GM19328 (cell line): Measurements from ENCODE around the gene PRKCE.

Experiments
- ATAC-seq: cut with Tn5 transposase; IDR thresholded peaks from one replicate; pipeline ENCODE4 v1.9.1; 2021; ENCODE audit warnings: mild to moderate bottlenecking, moderate library complexity; ENCODE audit not compliant: unreplicated experiment

Gene PRKCE

GRCh38 chr2:46126571-46126970 is 475.1 kb downstream of the PRKCE start:
- ATAC-seq: no peak

GRCh38 chr2:46127176-46127575 is 475.7 kb downstream of the PRKCE start:
- ATAC-seq: no peak

- ATAC-seq: no peak
These were observed 479.0 kb downstream of the PRKCE start for GRCh38 chr2:46130511-46130910.

- ATAC-seq: no peak
These were observed 481.5 kb downstream of the PRKCE start for GRCh38 chr2:46132996-46133395.

- no peak for ATAC-seq
These were observed 483.2 kb downstream of the PRKCE start for GRCh38 chr2:46134531-46135227.

GRCh38 chr2:46135228-46135855 is 483.9 kb downstream of the PRKCE start:
- no peak for ATAC-seq

- no peak for ATAC-seq
These were observed 484.5 kb downstream of the PRKCE start for GRCh38 chr2:46135958-46136357.

- ATAC-seq: no peak
These were observed 485.0 kb downstream of the PRKCE start for GRCh38 chr2:46136481-46136880.

- no peak for ATAC-seq
These were observed 485.5 kb downstream of the PRKCE start for GRCh38 chr2:46136953-46137352.

- ATAC-seq: no peak
These were observed 491.3 kb downstream of the PRKCE start for GRCh38 chr2:46142546-46143428.

GRCh38 chr2:46143429-46144132 is 492.1 kb downstream of the PRKCE start:
- no peak for ATAC-seq

GRCh38 chr2:46144133-46144800 is 492.8 kb downstream of the PRKCE start:
- ATAC-seq: no peak

- ATAC-seq: no peak
These were observed 493.5 kb downstream of the PRKCE start for GRCh38 chr2:46145017-46145416.

- no peak for ATAC-seq
These were observed 494.4 kb downstream of the PRKCE start for GRCh38 chr2:46145840-46146239.

- no peak for ATAC-seq
These were observed 495.5 kb downstream of the PRKCE start for GRCh38 chr2:46146866-46147502.

- no peak for ATAC-seq
These were observed 496.3 kb downstream of the PRKCE start for GRCh38 chr2:46147626-46148368.

- no peak for ATAC-seq
These were observed 496.9 kb downstream of the PRKCE start for GRCh38 chr2:46148369-46148736.

- no peak for ATAC-seq
These were observed 499.0 kb downstream of the PRKCE start for GRCh38 chr2:46150445-46150955.

- no peak for ATAC-seq
These were observed 500.1 kb downstream of the PRKCE start for GRCh38 chr2:46151577-46151976.
